MCF 10A (cell line): ENCODE data around the gene PUSL1. TPM values are rescaled to one million over a fixed set of nuclear protein-coding genes. Genes with fewer than 3 reads are reported as not detected.

Experiments used
- BruUV-seq: library from RNA; stranded (reverse); fragments of 400-500 nt; replicated peaks from 2 replicates; lab custom pipeline; 2021; lab: Mats Ljungman, UMichigan
- CTCF ChIA-PET: fragments of 300-600 bp; sonication (Branson Sonifier 250); formaldehyde crosslinking; extraction: SDS; loops from one replicate; lab custom pipeline; 2021; ENCODE audit warnings: antibody characterized with exemption, inconsistent platforms; lab: Yijun Ruan, JAX
- POLR2A ChIA-PET: fragments of 300-600, 350-650 bp; sonication (Branson Sonifier 250); formaldehyde crosslinking; extraction: SDS; loops from one replicate; lab custom pipeline; 2020; ENCODE audit warnings: antibody characterized with exemption, inconsistent platforms; lab: Yijun Ruan, JAX
- DNase-seq: peaks from one replicate; pipeline ENCODE4 v3.0.0-alpha.2; 2018; ENCODE audit not compliant: unreplicated experiment
- H3K27ac Mint-ChIP-seq: one replicate; pipeline ENCODE4 v1.8.0; 2022; ENCODE audit warnings: mild to moderate bottlenecking, low read depth, mixed read lengths; ENCODE audit not compliant: unreplicated experiment
- H3K27me3 Mint-ChIP-seq: one replicate; pipeline ENCODE4 v1.8.0; 2022; ENCODE audit warnings: mixed read lengths; ENCODE audit not compliant: insufficient read depth, unreplicated experiment
- H3K36me3 Mint-ChIP-seq: one replicate; pipeline ENCODE4 v1.8.0; 2022; ENCODE audit warnings: mild to moderate bottlenecking, moderate library complexity, mixed read lengths; ENCODE audit not compliant: insufficient read depth, unreplicated experiment
- H3K4me1 Mint-ChIP-seq: one replicate; pipeline ENCODE4 v1.8.0; 2022; ENCODE audit warnings: mixed read lengths; ENCODE audit not compliant: insufficient read depth, unreplicated experiment
- H3K4me3 Mint-ChIP-seq: one replicate; pipeline ENCODE4 v1.8.0; 2022; ENCODE audit warnings: mild to moderate bottlenecking, moderate library complexity, mixed read lengths; ENCODE audit not compliant: unreplicated experiment
- H3K9me3 Mint-ChIP-seq: one replicate; pipeline ENCODE4 v1.8.0; 2022; ENCODE audit warnings: mixed read lengths; ENCODE audit not compliant: unreplicated experiment
- CTCF ChIP-seq: fragments of 200-600 bp; IDR thresholded peaks from one replicate; pipeline ENCODE4 v1.8.0; 2022; ENCODE audit warnings: antibody characterized with exemption, mild to moderate bottlenecking; ENCODE audit not compliant: unreplicated experiment
- intact Hi-C: fragments of 100-400 bp; cut with micrococcal nuclease; formaldehyde crosslinking; loops from 2 replicates; pipeline ENCODE4 v1.14.1; 2022
- total RNA-seq: library from RNA; stranded (reverse); gene quantifications from 2 replicates; pipeline ENCODE4 v1.2.3, GENCODE V29; 2022

Gene PUSL1
- total RNA-seq, 1 experiment from 2014 or later: 27.4 TPM

GRCh38 chr1:1332774-1333480, 24.5 kb downstream of the PUSL1 start:
- intact Hi-C loops: no loop called here
- ChIA-PET POLR2A (interaction anchor here (0.7 to 3.0 kb wide), 8 partner anchors 11 to 105 kb away, joined by 3 to 28 read pairs (median 4); partner anchors contain the start of genes AURKAIP1 and DVL1), CTCF (interaction anchor here (1.3 kb wide), 1 partner anchor 15 kb away, joined by 3 read pairs; no protein-coding TSS in a partner anchor)
- Mint-ChIP-seq H3K4me1 (no peaks in the 10 kb centered on the region), H3K9me3 (no peaks in the 10 kb centered on the region), H3K27ac (no peak overlapping the region), H3K36me3 (peaks cover 44% of the 10 kb centered on the region), H3K27me3 (no peaks in the 10 kb centered on the region), H3K4me3 (peak overlapping the region; percentile 7)
- DNase-seq: peak; percentile 83
- no TSS peak for BruUV-seq
- no peak for TF ChIP-seq CTCF

- DNase-seq: no peak
- H3K4me3 Mint-ChIP-seq: no peak overlapping the region
- no peak overlapping the region for H3K27ac Mint-ChIP-seq
- H3K4me1 Mint-ChIP-seq: no peaks in the 10 kb centered on the region
- ChIA-PET POLR2A (interaction anchor here (1.6 to 3.0 kb wide), 4 partner anchors 10 to 42 kb away, joined by 3 to 28 read pairs (median 12); partner anchors contain the start of genes AURKAIP1 and DVL1), CTCF (no interaction called here)
- no peaks in the 10 kb centered on the region for H3K27me3 Mint-ChIP-seq
- no TSS peak for BruUV-seq
- no peaks in the 10 kb centered on the region for H3K9me3 Mint-ChIP-seq
- TF ChIP-seq CTCF: no peak
- peaks cover 48% of the 10 kb centered on the region for H3K36me3 Mint-ChIP-seq
- intact Hi-C loops: no loop called here
Observed at GRCh38 chr1:1333551-1334241, 25.3 kb downstream of the PUSL1 start.

- BruUV-seq: no TSS peak
- no peak for TF ChIP-seq CTCF
- intact Hi-C loops: no loop called here
Observed at GRCh38 chr1:1334835-1335234, 26.4 kb downstream of the PUSL1 start.

GRCh38 chr1:1335283-1335682, 26.9 kb downstream of the PUSL1 start:
- Mint-ChIP-seq H3K27me3 (no peaks in the 10 kb centered on the region), H3K36me3 (peaks cover 48% of the 10 kb centered on the region), H3K9me3 (no peaks in the 10 kb centered on the region), H3K4me1 (no peaks in the 10 kb centered on the region), H3K4me3 (no peak overlapping the region), H3K27ac (no peak overlapping the region)
- intact Hi-C loops: no loop called here
- no peak for DNase-seq
- no TSS peak for BruUV-seq
- CTCF ChIA-PET: interaction anchor here (0.6 to 1.1 kb wide), 4 partner anchors 9 to 373 kb away, joined by 3 to 8 read pairs (median 4); no protein-coding TSS in a partner anchor
- TF ChIP-seq CTCF: no peak
- POLR2A ChIA-PET: interaction anchor here (1.1 to 1.5 kb wide), 2 partner anchors 12 to 17 kb away, joined by 4 read pairs; no protein-coding TSS in a partner anchor

More at GRCh38 chr1:1334835-1335234, 26.4 kb downstream of the PUSL1 start:
- Mint-ChIP-seq H3K4me1 (no peaks in the 10 kb centered on the region), H3K4me3 (no peak overlapping the region), H3K27ac (no peak overlapping the region), H3K9me3 (no peaks in the 10 kb centered on the region), H3K27me3 (no peaks in the 10 kb centered on the region), H3K36me3 (peaks cover 48% of the 10 kb centered on the region)
- DNase-seq: no peak
- ChIA-PET POLR2A (interaction anchor here (1.1 to 1.5 kb wide), 2 partner anchors 13 to 16 kb away, joined by 4 read pairs; no protein-coding TSS in a partner anchor), CTCF (interaction anchor here (0.6 to 1.1 kb wide), 6 partner anchors 9 to 372 kb away, joined by 3 to 8 read pairs (median 3); no protein-coding TSS in a partner anchor)
